VCaP (cell line): ENCODE results near the gene COL6A3.

Experiments used
- H3K27ac ChIP-seq: fragments of 450-650 bp; 2 replicates; pipeline ENCODE4 v1.5.1; 2017
- TF ChIP-seq, protein P1 (sequence below): fragments of 450-650 bp; conservative IDR thresholded peaks from 2 replicates; pipeline ENCODE4 v1.5.1; 2017; ENCODE audit warnings: mild to moderate bottlenecking, moderate library complexity

The COL6A3 gene

DNA sequence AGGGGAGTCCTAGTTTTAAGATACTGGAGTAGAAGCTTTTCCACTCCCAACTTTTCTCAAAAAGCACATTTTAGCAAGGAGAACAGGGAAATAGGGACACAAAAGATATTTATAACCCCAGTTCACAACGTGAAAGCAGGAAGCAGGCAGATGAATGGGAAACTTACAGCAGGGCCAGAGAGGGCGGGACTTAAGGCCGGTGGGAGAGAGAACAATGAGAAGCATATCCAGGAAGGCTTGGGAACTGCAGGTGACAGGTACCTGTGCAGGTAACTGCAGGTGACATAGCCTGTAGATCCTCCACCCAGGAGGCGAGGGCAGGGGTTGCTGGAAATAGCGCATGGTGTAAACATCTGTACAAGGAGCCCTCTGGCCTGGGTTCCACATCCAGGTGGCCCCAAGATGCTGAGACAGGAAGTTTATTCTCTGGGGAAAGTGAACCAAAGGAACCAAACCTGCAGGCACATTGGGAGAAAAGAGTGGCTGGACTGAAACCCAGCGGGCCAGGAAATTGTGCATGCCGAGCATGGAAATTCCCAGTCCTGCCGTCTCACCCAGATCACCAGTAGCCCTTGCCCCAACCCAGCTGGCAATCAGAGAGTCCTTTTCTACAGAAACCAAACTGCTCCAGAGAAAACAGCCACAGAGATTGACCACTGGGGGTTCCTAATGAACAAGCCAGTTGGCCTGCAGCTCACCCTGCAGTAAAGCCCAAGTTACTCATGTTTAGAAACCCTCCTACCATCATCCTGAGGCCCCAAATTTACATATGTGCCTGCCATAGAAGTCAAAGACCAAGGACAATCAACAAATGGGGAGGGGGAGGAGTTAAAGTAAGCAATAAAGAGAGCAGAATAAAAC is 24.3 kb upstream of the COL6A3 start:
- peak overlapping the region; percentile 15; the same call in 1 of the 2 replicates for H3K27ac ChIP-seq
- TF ChIP-seq, protein P1, sequence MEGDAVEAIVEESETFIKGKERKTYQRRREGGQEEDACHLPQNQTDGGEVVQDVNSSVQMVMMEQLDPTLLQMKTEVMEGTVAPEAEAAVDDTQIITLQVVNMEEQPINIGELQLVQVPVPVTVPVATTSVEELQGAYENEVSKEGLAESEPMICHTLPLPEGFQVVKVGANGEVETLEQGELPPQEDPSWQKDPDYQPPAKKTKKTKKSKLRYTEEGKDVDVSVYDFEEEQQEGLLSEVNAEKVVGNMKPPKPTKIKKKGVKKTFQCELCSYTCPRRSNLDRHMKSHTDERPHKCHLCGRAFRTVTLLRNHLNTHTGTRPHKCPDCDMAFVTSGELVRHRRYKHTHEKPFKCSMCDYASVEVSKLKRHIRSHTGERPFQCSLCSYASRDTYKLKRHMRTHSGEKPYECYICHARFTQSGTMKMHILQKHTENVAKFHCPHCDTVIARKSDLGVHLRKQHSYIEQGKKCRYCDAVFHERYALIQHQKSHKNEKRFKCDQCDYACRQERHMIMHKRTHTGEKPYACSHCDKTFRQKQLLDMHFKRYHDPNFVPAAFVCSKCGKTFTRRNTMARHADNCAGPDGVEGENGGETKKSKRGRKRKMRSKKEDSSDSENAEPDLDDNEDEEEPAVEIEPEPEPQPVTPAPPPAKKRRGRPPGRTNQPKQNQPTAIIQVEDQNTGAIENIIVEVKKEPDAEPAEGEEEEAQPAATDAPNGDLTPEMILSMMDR, result 0 out of 2 replicates have a peak, but pooled peaks have one; percentile 3

GRCh38 chr2:237437566-237437965 is 23.6 kb upstream of the COL6A3 start:
- H3K27ac ChIP-seq, result peak overlapping the region; percentile 15; the same call in 1 of the 2 replicates
- TF ChIP-seq, protein P1, result no peak

- H3K27ac ChIP-seq, result no peak overlapping the region
- TF ChIP-seq, protein P1, result no peak
Observed at GRCh38 chr2:237435844-237436587, 22.1 kb upstream of the COL6A3 start.

DNA sequence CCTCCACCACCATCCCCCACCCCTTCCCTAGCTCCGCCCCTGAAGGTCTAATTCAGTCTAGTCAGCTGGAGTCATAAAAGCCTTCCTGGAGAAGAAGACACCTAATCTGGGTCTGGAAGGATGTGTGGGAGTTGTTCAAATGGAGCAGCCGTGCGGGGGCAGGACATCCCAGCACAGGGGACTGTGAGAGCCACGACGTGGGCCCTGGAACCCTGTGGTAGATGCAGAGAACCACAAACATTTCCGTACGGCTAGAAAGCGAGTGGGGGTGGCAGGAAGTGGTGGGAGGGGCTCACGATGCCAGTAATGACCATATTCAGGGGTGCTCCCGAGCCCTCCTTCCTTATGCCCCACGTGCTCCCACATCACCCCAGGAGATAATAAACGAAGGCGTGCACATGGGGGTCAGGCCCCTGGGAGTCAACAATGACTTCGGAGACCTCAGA is 20.9 kb upstream of the COL6A3 start:
- TF ChIP-seq, protein P1, result no peak
- no peak overlapping the region for H3K27ac ChIP-seq

DNA sequence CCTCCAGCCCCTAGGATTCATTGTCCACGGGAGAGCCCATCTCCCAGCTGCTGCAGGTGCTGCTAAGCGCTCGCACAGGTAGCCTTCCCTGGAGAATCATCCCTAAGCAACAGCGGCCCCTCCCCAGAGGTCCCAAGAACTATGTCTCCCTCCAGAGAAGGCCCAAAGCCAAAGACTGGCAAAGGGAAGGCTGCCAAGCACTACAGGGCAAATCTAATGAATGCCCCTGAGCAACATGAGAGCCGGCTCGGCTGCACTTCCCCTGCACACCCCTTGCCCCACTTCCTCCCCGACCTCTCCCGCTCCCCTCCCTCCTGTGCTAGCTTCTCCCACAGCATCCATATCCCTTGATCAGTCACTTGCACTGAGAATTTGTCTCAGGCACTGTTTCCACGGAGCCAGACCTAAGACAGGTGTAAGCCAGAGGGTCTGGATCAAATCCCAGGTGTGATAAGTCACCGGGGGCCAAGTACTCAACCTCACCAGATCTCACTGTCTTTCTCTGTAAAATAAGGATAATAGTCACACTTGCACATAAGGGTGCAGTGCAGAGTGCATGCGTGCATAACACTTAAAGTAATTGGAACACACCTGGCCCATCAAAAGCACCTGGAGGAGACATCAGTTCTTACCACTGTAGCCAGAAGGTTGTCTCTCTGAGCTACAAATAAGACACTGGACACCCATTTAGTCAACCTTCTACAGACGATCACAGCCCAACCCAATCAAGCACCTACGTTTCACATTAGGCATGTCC is 20.1 kb upstream of the COL6A3 start:
- H3K27ac ChIP-seq, result no peak overlapping the region
- TF ChIP-seq, protein P1, result no peak

GRCh38 chr2:237432484-237433092 is 18.6 kb upstream of the COL6A3 start:
- no peak overlapping the region for H3K27ac ChIP-seq
- TF ChIP-seq, protein P1, result no peak
